HG03159 (cell line): ENCODE measurements around the gene RAVER2.

Source experiments
- ATAC-seq: cut with Tn5 transposase; IDR thresholded peaks from one replicate; pipeline ENCODE4 v1.9.1; 2021; ENCODE audit warnings: mild to moderate bottlenecking, moderate library complexity; ENCODE audit not compliant: unreplicated experiment

Gene RAVER2

DNA sequence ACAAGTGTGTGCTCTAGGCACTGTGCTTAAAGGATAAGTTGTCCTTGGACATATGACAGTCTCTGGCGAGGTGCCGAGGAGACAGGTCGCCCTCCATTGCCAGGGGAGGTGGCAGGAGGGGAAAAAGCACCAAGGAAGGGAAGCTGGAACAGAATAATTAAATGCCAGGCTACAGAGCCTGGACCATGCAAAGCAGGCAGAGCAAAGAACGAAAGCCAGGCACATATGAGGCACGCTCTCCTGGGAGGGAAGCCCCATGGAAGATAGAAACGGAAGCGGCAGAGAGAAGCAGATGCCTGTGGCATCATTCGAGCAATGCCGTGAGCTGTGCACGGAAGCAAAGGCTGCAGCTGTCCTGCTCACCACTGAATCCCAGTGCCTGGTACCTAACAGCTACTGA, 130.2 kb downstream of the RAVER2 start:
- no peak for ATAC-seq

DNA sequence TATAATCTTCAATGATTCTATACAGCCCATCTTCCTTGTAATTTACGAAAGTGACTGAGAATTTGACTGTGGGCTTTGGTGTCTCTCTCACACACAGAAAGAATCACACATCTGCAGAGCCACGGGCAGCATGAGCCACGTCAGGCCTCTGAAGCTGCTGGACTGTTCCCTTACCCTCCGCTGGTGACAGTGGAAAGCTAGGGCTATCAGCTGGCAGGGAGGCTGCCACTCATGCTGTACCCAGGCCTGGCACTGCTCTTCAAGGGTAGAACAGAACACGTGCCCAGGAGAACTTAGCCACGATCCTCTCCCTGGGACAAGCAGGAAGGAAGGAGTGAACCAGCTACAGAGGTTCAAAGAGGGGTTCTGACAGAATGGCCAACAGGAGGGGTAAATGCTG, 130.7 kb downstream of the RAVER2 start:
- no peak for ATAC-seq

DNA sequence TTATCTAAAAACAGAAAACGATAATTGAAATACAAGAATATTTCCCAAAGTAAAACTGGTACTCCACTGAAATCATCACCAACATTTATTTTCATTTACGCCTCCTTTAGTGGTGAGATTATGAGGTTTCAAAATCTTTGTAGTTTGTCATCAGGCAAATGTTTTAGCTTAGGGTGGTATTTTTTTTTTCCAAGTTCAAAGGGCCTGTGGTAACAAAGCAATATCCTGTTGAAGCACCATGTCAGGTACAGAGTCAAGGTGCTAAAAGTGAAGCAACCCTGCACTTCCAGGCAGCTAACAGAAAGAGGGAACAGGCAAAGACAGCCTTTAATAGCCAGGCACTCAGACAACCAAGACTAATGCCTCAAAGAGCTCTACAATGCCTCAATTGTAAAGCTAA, 132.3 kb downstream of the RAVER2 start:
- no peak for ATAC-seq

DNA sequence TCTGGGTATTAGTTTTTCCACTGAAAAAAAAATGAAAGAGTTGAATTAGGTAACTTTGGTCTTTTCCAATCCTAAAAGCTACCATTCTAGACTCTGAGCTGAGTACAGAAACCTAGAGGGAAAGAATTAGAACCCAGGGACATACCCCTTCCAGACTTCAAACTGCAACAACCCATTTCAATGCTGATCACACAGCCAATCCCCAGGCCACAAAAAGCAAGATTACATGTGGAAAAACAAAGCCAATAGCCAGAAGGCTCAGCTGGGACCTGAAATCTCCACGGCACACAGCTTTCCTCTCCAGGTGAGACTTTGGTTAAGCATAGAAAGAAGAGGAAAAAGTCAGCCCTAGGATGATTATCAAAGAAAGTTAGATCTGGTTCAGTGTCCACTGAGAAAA, 132.7 kb downstream of the RAVER2 start:
- ATAC-seq: no peak

DNA sequence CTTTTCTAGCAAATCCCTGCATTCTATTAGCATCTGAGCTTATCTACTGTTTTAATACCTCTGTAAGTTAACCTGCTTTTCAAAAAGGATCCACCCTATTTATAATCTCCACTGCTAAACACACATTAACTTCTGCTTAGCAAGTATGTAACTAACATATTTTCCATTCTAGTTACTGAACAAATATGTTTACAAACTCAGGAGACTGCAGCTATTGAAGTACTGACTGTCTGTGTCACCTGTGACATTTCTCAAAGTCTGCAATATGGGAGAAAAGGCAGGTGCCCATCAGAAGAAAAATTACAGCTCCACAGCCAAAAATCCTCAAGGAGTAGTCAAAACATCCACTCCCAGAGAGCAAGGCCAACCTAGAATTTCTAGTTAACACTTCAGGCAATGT, 133.2 kb downstream of the RAVER2 start:
- no peak for ATAC-seq

DNA sequence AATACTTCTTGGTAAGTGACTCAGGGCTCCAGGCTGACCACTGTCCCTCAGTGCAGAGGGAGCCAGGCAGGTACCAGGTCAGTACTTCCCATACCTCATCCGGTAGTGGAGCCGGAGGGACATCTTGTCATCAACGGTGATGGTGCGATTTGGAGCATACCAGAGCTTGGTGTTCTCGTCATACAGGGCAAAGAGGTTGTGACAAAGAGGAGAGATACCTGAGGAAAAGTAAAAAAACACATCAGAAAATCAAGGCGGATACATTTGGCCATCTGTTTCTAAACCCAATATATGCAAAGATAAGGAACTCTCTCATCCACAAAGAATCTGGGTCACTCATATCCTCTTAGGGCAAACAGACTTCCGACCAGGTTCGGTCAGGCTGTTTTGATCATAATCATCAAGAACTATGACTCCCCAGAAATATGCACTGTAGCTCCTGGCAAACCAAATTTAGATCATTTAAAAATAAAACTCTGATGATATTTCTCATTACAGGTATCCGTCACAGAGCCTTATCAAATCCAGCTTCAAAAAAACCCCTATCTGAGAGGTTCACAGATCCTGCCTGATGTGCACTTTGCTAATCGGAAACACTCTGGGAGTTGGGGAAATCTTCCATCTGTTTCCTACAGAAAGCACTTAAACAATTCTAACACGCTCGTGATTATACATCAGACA, 134.2 kb downstream of the RAVER2 start:
- no peak for ATAC-seq

DNA sequence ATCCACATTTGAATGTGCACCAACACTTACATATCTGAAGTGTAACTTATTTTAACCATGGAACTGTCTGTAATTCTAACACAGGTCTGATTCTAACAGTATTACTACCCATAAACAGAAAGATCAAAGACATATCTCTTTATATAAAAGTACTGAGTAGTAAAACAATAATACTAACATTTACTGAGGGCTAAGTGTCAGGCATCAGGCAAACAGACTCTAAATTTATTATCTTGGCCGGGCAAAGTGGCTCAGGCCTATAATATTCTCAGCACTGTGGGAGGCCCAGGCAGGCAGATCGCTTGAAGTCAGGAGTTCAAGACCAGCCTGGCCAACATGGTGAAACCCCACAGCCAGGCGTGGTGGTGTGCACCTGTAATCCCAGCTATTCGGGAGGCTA, 135.6 kb downstream of the RAVER2 start:
- no peak for ATAC-seq

DNA sequence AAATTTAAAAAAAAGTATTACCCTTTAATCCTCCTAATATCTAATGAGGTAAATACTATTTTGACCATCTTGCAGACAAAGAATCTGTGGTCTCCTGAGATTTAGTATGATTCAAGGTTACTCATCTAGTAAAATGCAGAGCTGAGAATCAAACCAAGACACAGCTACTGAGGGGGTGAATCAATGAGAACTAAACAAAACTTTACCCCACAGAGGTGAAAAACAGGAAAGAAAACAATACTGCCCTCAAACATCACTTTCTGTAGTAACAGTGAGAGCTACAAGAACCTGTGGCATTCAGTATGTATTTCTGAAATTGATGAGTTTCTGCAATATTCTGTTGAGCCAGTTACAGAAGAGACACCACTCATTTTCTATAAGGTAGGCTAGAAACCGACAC, 136.4 kb downstream of the RAVER2 start:
- ATAC-seq: no peak
